ENCODE measurements around the gene TTC23.

Gene TTC23

GRCh38 chr15:99249270-99249841 lies at the start of gene TTC23:
TTC23 (minus strand) TSS chr15:99249581; CDS start chr15:99228712, 20,869 bp downstream.
- FAIRE-seq (peak; percentile 93), DNase-seq (ENCODE audit: low spot score) (peak; percentile 77)

GRCh38 chr15:99296386-99296785 lies 47.0 kb upstream of the TTC23 start:
- FAIRE-seq (no peak), DNase-seq (ENCODE audit: low spot score) (no peak)

- FAIRE-seq: no peak
- no peak for DNase-seq (ENCODE audit: low spot score)
These were observed 46.5 kb upstream of the TTC23 start for GRCh38 chr15:99295840-99296239.

DNA sequence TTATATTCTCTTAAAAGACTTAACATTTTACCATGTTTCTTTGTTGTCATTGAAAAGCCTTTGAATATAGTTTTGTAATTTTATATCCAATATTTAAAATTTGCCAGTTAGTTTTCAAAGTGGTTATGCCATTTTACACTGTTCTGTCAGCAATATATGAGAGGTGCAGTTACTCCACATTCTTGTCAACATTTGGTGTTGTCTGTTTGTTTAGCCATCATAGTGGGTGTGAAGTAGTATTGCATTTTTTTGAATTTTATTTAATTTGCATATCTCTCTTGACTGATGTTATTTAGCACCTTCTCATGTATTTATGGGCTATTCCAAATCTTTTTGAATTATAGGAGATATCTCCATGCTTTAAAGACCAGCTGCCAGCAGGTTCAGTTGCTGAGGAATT lies 42.3 kb upstream of the TTC23 start:
- FAIRE-seq: no peak
- DNase-seq (ENCODE audit: low spot score): no peak

GRCh38 chr15:99283717-99284116 lies 34.3 kb upstream of the TTC23 start:
- no peak for FAIRE-seq
- DNase-seq (ENCODE audit: low spot score): no peak

DNA sequence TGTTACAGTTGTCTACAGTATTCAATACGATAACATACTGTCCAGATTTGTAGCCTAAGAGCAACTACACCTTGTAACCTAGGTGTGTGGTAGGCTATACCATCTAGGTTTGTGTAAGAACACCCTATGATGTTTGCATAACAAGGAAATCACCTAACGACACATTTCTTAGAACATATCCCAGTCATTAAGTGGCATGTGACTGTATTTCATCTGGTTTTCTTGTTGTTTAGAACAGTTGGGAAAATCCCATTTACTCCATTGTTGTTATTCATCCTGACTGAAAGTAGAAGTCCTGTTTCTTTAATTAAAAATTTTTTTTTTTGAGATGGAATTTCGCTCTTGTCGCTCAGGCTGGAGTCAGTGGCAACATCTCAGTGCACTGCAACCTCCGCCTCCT lies 33.2 kb upstream of the TTC23 start:
- FAIRE-seq (no peak), DNase-seq (ENCODE audit: low spot score) (no peak)

- DNase-seq (ENCODE audit: low spot score): no peak
These were observed 32.7 kb upstream of the TTC23 start for GRCh38 chr15:99282121-99282520.

DNA sequence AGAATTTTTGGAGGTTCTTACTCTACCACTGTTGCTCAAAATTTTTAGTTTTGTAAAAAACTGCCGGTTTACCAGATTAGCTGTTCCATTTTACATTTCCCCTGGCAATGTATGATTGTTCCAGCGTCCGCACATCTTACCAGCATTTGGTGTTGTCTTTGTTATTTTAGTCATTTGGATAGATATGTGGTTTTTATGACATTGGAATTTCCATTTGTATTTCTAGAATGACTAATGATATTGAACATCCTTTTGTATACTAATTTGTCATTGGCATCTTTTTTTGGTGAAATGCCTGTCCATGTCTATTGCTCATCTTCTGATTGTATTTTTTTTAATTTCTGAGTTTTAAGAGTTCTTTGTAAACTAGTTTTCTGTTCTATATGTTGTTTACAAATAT lies 30.4 kb upstream of the TTC23 start:
- FAIRE-seq (no peak), DNase-seq (ENCODE audit: low spot score) (no peak)

More at GRCh38 chr15:99282121-99282520, 32.7 kb upstream of the TTC23 start:
- FAIRE-seq: no peak

GRCh38 chr15:99279290-99279689 lies 29.9 kb upstream of the TTC23 start:
- DNase-seq (ENCODE audit: low spot score) (no peak), FAIRE-seq (no peak)

GRCh38 chr15:99275525-99276128 lies 26.2 kb upstream of the TTC23 start:
- DNase-seq (ENCODE audit: low spot score) (no peak), FAIRE-seq (no peak)

DNA sequence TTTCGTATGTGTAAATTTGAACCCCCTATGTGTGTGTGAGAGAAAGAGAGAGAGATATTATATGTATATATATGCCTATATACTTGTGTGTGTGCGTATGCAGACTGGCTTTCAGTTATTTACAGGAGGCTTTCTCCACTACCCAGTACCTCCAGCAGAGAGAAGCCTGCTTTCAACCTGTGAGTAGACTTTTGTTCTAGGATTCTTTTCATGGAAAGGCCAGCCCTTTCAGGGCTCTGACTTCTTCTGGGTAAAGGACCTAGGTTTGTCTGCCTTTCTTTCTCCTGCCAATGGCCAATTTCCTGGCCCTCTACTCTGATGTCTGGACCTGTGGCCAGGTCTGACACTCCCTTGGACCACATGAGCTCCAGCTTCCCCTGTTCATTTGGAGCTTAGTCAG lies 25.7 kb upstream of the TTC23 start:
- FAIRE-seq: no peak
- no peak for DNase-seq (ENCODE audit: low spot score)

GRCh38 chr15:99273801-99274200 lies 24.4 kb upstream of the TTC23 start:
- FAIRE-seq: no peak
- DNase-seq (ENCODE audit: low spot score): no peak

GRCh38 chr15:99268431-99268830 lies 19.1 kb upstream of the TTC23 start:
- DNase-seq (ENCODE audit: low spot score) (no peak), FAIRE-seq (no peak)

DNA sequence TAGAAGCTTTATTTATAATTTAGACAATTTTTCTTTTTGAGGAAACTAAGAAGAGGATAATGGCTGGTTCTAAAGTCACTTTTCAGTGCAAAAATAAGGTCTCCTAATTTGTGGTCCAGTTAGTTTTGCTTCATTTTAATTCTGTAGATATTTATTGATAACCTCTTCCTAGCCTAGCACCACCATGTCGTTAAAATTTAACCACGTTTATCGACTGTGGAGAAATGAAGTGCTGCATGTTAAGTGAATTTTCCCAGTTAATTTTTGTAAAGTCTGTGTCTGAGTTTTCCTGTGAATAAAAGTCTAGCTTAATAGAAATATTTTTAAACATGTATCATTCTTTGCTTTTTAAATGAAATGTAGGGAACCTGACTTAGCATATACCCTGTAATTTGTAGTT lies 18.6 kb upstream of the TTC23 start:
- FAIRE-seq: no peak
- no peak for DNase-seq (ENCODE audit: low spot score)

DNA sequence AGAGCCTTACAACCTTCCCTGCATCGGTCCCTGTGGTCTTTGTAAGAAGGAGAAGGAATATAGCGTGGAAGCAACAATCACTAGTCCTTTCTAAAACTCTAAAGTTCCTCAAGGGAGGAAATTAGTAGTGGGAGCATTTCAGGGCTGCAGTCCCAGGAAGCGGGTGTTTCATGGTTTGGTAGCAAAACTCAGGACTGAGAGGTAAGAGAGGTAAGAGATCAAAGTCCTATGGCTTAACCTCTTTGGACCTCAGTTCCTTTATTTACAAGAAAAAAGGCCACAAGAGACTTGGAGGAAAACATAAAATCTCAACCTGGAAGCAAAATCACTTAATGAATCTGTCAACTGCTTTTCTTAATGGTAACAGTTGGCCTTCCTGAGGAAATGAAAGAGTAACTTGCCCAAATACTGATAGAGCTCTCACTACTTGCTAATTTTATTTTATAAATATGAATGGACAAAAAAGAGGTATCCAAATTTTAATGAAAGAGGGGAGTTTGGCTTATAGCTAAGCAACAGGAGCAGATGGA lies 16.2 kb upstream of the TTC23 start:
- no peak for FAIRE-seq
- DNase-seq (ENCODE audit: low spot score): no peak

GRCh38 chr15:99264125-99264524 lies 14.7 kb upstream of the TTC23 start:
- DNase-seq (ENCODE audit: low spot score) (no peak), FAIRE-seq (no peak)

GRCh38 chr15:99257107-99257750 lies 7.8 kb upstream of the TTC23 start:
- DNase-seq (ENCODE audit: low spot score) (no peak), FAIRE-seq (no peak)

DNA sequence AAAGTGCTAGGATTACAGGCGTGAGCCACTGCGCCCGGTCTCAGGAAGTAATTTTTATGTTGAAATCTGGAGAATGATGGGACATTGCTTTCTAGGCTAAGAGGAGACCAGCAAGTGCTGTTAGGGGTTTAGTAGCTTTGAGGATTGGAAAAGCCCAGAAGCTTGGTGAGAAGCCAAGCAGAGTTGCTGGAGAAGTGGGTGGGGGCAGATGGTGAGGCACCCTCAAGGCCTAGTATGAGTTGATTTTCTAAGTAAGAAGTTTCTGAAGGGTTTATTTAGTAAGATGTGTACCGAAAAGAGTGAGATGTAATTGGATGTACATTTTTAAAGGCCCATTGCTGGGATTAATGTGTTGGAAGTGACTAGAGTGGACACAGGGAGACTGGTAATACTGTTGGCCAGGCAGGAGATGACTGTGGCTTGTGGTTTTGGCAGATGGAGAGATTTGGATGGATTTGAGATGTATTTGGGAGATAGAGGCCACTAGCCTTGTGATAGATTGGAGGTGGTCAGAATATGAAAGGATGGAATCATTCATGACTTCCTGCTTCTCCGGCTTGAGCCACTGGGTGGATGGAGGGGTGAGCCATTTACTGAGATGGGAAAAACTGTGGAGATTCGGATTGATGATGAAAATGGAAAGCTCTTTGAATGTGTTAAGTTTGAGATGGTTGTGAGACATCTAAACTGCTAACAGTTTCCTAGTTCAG lies 4.2 kb upstream of the TTC23 start:
- FAIRE-seq: peak; percentile 76
- DNase-seq (ENCODE audit: low spot score): peak; percentile 65

- no peak for FAIRE-seq
- DNase-seq (ENCODE audit: low spot score): no peak
These were observed 2.9 kb upstream of the TTC23 start for GRCh38 chr15:99252326-99252725.

- peak; percentile 66 for FAIRE-seq
- DNase-seq (ENCODE audit: low spot score): peak; percentile 93
These were observed 1.8 kb upstream of the TTC23 start, which contains the start of gene LRRC28 for GRCh38 chr15:99250857-99251841. LRRC28 (plus strand) TSS chr15:99251481; CDS start chr15:99255958, 4,477 bp downstream.

DNA sequence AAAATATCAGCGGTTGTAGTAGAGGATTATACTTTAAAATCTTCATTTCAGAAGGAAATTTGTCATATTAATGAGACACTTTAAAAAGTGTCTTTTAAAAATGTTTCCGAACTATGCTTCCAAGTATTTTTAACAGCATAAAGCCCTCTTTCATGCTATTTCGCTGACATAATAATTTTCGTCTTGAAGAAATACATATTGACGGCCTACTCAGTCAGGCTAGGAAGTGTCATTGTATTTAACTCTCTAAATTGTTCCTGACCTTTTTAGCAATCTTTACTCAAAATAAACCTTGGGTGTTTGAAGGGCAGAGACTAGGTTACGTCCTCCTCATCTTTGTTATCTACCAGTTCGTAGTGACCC lies 1.1 kb upstream of the TTC23 start:
- no peak for DNase-seq (ENCODE audit: low spot score)

More for the DNA sequence above, 1.1 kb upstream of the TTC23 start:
- no peak for FAIRE-seq

Data from RCC 7860 (cell line).